ENCODE data around the gene TUBGCP3. TPM values are rescaled to one million over a fixed set of nuclear protein-coding genes. Genes with fewer than 3 reads are reported as not detected.
"Not testable (repeated sequence)": the region's sequence is repeated elsewhere in the genome, so short reads cannot be mapped to it uniquely, and the experiment has no call there.

The TUBGCP3 gene
- total and polyA plus RNA-seq, 9 donors, result 19.4 to 58.0 (median 29.5) TPM

DNA sequence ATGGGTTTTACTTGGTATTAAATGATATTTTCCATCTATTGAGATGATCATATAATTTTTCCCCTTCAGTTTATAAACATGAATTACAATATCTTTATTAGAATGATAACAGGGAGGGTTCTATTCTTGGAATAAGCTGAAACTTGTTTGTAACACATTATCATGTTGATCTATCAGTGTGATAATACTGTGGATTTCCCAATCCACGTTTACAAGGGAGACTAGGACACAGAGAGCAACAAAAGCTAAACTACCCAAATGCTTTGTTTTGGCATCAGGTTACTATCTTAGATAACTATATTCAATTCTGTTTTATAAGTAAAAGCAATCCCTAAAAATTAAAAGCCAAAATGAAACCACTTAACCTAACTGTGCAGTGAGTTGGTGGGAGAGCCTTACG, 92.5 kb downstream of the TUBGCP3 start:
- Histone ChIP-seq H3K36me3 (no peaks in the 10 kb centered on the region), H3K27ac (no peak overlapping the region), H3K4me1 (ENCODE audit: insufficient read depth) (no peaks in the 10 kb centered on the region), H3K9me3 (no peaks in the 10 kb centered on the region), H3K27me3 (no peaks in the 10 kb centered on the region), H3K4me3 (no peak overlapping the region)
- TF ChIP-seq, protein P1, sequence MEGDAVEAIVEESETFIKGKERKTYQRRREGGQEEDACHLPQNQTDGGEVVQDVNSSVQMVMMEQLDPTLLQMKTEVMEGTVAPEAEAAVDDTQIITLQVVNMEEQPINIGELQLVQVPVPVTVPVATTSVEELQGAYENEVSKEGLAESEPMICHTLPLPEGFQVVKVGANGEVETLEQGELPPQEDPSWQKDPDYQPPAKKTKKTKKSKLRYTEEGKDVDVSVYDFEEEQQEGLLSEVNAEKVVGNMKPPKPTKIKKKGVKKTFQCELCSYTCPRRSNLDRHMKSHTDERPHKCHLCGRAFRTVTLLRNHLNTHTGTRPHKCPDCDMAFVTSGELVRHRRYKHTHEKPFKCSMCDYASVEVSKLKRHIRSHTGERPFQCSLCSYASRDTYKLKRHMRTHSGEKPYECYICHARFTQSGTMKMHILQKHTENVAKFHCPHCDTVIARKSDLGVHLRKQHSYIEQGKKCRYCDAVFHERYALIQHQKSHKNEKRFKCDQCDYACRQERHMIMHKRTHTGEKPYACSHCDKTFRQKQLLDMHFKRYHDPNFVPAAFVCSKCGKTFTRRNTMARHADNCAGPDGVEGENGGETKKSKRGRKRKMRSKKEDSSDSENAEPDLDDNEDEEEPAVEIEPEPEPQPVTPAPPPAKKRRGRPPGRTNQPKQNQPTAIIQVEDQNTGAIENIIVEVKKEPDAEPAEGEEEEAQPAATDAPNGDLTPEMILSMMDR (IDR thresholded peaks at IDR 0.05), result no peak
- TF ChIP-seq POLR2A (IDR thresholded peaks at IDR 0.05) (no peak), EP300 (IDR thresholded peaks at IDR 0.05) (no peak)
- 80 to 83% (median 81%) methylated on average over 2 of the region's 2 CpGs for WGBS, 3 donors
- intact Hi-C loops (cut with DNase I), result no loop called here
- DNase-seq, result no peak

GRCh38 chr13:112489199-112489598, 98.8 kb downstream of the TUBGCP3 start:
- H3K27ac ChIP-seq, result no peak overlapping the region
- intact Hi-C loops (cut with DNase I), result no loop called here
- no peak overlapping the region for H3K4me3 ChIP-seq
- WGBS, 3 donors, result 96 to 98% (median 97%) methylated on average over 6 of the region's 6 CpGs
- TF ChIP-seq EP300 (IDR thresholded peaks at IDR 0.05) (no peak), POLR2A (IDR thresholded peaks at IDR 0.05) (no peak)
- TF ChIP-seq, protein P1 (IDR thresholded peaks at IDR 0.05), result no peak
- no peak for DNase-seq
- H3K36me3 ChIP-seq, result no peaks in the 10 kb centered on the region
- no peaks in the 10 kb centered on the region for H3K9me3 ChIP-seq
- H3K4me1 ChIP-seq (ENCODE audit: insufficient read depth), result no peaks in the 10 kb centered on the region
- H3K27me3 ChIP-seq, result no peaks in the 10 kb centered on the region

DNA sequence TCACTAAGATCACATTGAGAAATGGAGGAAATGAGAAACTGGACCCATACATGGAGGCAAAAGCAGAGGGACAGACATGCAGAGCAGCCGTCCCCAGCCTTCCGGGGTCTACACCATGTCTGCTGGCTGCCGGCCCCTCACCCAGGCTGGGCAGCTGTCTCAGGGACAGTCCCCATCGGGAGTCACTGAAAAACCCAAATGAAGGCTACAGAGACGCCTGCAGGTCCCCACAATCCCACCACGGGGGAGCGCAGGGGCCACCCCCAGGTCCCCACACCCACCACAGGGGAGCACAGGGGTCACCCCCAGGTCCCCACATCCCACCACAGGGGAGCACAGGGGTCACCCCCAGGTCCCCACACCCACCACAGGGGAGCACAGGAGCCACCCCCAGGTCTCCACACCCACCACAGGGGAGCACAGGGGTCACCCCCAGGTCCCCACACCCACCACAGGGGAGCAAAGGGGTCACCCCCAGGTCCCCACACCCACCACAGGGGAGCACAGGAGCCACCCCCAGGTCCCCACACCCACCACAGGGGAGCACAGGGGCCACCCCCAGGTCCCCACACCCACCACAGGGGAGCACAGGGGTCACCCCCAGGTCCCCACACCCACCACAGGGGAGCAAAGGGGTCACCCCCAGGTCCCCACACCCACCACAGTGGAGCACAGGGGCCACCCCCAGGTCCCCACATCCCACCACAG, 99.5 kb downstream of the TUBGCP3 start:
- intact Hi-C loops (cut with DNase I); H3K4me3 ChIP-seq; H3K4me1 ChIP-seq (ENCODE audit: insufficient read depth); DNase-seq; H3K36me3 ChIP-seq; H3K9me3 ChIP-seq; H3K27me3 ChIP-seq; H3K27ac ChIP-seq: not testable (repeated sequence)
- WGBS, 3 donors, result 93 to 97% (median 96%) methylated on average over 7 of the region's 7 CpGs

DNA sequence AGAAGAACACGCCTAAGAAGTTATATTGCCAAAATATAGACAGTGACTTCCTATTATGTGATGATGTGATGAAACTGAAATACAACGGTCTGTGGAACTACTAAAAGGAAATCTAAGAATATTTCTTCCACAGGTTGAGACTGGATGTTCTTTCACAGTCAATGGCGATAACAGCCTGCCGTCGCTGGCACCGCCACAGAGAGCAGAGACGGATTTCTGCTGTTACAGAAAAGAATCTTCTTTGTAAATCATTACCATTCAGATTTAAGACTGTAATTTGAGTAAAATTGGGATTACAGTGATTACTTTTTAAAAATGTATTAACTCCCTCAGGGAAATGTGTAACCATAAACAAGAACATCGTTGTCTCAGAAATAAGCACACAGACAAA, 100.8 kb downstream of the TUBGCP3 start:
- Histone ChIP-seq H3K36me3 (no peaks in the 10 kb centered on the region), H3K4me3 (no peak overlapping the region), H3K9me3 (no peaks in the 10 kb centered on the region), H3K27ac (no peak overlapping the region), H3K4me1 (ENCODE audit: insufficient read depth) (no peaks in the 10 kb centered on the region), H3K27me3 (no peaks in the 10 kb centered on the region)
- 72 to 83% (median 79%) methylated on average over 8 of the region's 8 CpGs for WGBS, 3 donors
- TF ChIP-seq, protein P1 (IDR thresholded peaks at IDR 0.05), result no peak
- TF ChIP-seq POLR2A (IDR thresholded peaks at IDR 0.05) (no peak), EP300 (IDR thresholded peaks at IDR 0.05) (no peak)
- intact Hi-C loops (cut with DNase I), result no loop called here
- no peak for DNase-seq

- Histone ChIP-seq H3K9me3 (no peaks in the 10 kb centered on the region), H3K4me3 (no peak overlapping the region), H3K36me3 (no peaks in the 10 kb centered on the region), H3K27me3 (no peaks in the 10 kb centered on the region), H3K27ac (no peak overlapping the region), H3K4me1 (ENCODE audit: insufficient read depth) (no peaks in the 10 kb centered on the region)
- intact Hi-C loops (cut with DNase I), result no loop called here
- TF ChIP-seq, protein P1 (IDR thresholded peaks at IDR 0.05), result no peak
- TF ChIP-seq POLR2A (IDR thresholded peaks at IDR 0.05), result no peak
- TF ChIP-seq EP300 (IDR thresholded peaks at IDR 0.05), result no peak
- no peak for DNase-seq
- WGBS, 3 donors, result 77 to 86% (median 86%) methylated on average over 11 of the region's 11 CpGs
These were observed 101.4 kb downstream of the TUBGCP3 start for GRCh38 chr13:112486386-112487126.

GRCh38 chr13:112485814-112486213, 102.1 kb downstream of the TUBGCP3 start:
- H3K27me3 ChIP-seq; DNase-seq; H3K27ac ChIP-seq; H3K4me1 ChIP-seq (ENCODE audit: insufficient read depth); H3K36me3 ChIP-seq; H3K9me3 ChIP-seq; H3K4me3 ChIP-seq; intact Hi-C loops (cut with DNase I): not testable (repeated sequence)
- WGBS, 3 donors, result 92 to 95% (median 94%) methylated on average over 14 to 25 of the region's 25 CpGs
